Uterus (tissue), 4 donors: ENCODE results near the gene PTPN18. TPM values are rescaled to one million over a fixed set of nuclear protein-coding genes. Genes with fewer than 3 reads are reported as not detected.

Experiments used
- DNase-seq, 2 donors: peaks; one replicate each; pipeline ENCODE4 v3.0.0-alpha.2; 2019 to 2020
- H3K27ac ChIP-seq, 2 donors: fragments of 200-600 bp; sonication (generic); 1 replicate in 1 of 2; 2 replicates in 1 of 2; pipeline ENCODE4 v1.5.1; 2016 to 2018
- H3K27me3 ChIP-seq, 2 donors: fragments of 200-600 bp; sonication (generic); one replicate each; pipeline ENCODE4 v1.5.1; 2018 to 2019; ENCODE audit warnings: control low read depth in 1 of 2
- H3K36me3 ChIP-seq, 2 donors: fragments of 200-600 bp; sonication (generic); one replicate each; pipeline ENCODE4 v1.5.1; 2019; ENCODE audit warnings: control low read depth in 1 of 2
- H3K4me1 ChIP-seq, 2 donors: fragments of 200-600 bp; sonication (generic); one replicate each; pipeline ENCODE4 v1.5.1; 2018 to 2019; ENCODE audit warnings: control low read depth in 1 of 2
- H3K4me3 ChIP-seq, 2 donors: fragments of 200-600 bp; sonication (generic); 1 replicate in 1 of 2; 2 replicates in 1 of 2; pipeline ENCODE4 v1.5.1; 2018 to 2019; ENCODE audit warnings: mild to moderate bottlenecking in 1 of 2
- H3K9me3 ChIP-seq, 2 donors: fragments of 200-600 bp; sonication (generic); one replicate each; pipeline ENCODE4 v1.5.1; 2019; ENCODE audit warnings: control low read depth in 1 of 2
- POLR2A ChIP-seq, 2 donors: fragments of 450-650 bp; IDR thresholded peaks; one replicate each; pipeline ENCODE4 v1.6.1; 2016; ENCODE audit warnings: antibody characterized with exemption in 2 of 2, mild to moderate bottlenecking in 1 of 2, moderate library complexity in 1 of 2
- intact Hi-C: fragments of 100-400 bp; cut with DNase I; formaldehyde crosslinking; loops from one replicate; pipeline ENCODE4 v1.15.1; 2023; ENCODE audit warnings: low total_unique reads
- total RNA-seq, 4 donors: library from RNA; depleted of rRNA in 3 of 4; stranded (reverse); fragments of >200 nt in 3 of 4; gene quantifications; one replicate each; pipeline versions ENCODE4 v1.1.0 to v1.2.4, GENCODE V29; 2014 to 2023
- TF ChIP-seq, protein P1 (sequence below), 4 experiments: fragments of 200-600 bp in 2 of 4; fragments of 450-650 bp in 2 of 4; sonication (generic) in 2 of 4; IDR thresholded peaks; one replicate each; pipeline ENCODE4 v1.5.1; 2016 to 2019; ENCODE audit warnings: antibody characterized with exemption in 4 of 4, mild to moderate bottlenecking in 2 of 4, moderate library complexity in 1 of 4
- donor health status: DM: yes; HTN: yes; CAD: no.

PTPN18 gene
- total RNA-seq, 4 donors from 2014 or later = 29.6 to 65.6 (median 46.3) TPM

DNA sequence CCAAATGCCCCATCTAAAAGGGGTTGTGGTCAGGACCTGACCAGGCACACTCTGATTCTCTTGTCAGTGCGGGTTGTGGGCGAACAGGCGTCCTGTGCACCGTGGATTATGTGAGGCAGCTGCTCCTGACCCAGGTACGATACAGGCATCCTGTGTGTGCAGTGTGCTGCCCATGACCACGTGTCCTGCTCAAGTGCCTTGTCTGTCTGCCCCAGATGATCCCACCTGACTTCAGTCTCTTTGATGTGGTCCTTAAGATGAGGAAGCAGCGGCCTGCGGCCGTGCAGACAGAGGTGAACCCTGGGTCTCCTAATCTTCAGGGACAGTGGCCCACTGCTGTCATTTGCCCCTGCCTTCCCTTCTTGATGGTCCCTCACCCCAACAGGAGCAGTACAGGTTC is 14.6 kb downstream of the PTPN18 start:
- intact Hi-C loops = no loop called here
- no peak overlapping the region for H3K27ac ChIP-seq
- DNase-seq = no peak

DNA sequence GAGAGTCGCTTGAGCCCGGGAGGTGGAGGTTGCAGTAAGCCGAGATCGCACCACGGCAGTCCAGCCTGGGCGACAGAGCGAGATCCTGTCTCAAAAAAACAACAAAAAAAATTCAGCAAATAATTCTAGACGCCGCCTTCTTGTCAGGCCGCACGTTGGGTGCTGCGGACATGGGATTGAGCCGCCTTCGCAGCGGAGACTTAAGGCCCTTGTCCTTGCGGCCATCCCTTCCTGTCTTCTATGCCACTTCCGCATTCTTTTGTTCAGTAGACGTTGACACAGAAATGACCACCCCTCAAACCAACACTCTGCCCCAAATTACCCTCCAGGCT is 15.8 kb downstream of the PTPN18 start:
- Histone ChIP-seq H3K36me3 (no peaks in the 10 kb centered on the region), H3K9me3 (no peaks in the 10 kb centered on the region), H3K4me1 (peaks cover 5 to 19% of the 10 kb centered on the region in 2 donors), H3K27ac (peak overlapping the region; percentile 79 to 87), H3K4me3 (peak overlapping the region; percentile 72 to 81), H3K27me3 (no peaks in the 10 kb centered on the region)
- intact Hi-C loops = no loop called here
- DNase-seq = peak in 1 of 2 donors; percentile 32
- TF ChIP-seq, protein P1, sequence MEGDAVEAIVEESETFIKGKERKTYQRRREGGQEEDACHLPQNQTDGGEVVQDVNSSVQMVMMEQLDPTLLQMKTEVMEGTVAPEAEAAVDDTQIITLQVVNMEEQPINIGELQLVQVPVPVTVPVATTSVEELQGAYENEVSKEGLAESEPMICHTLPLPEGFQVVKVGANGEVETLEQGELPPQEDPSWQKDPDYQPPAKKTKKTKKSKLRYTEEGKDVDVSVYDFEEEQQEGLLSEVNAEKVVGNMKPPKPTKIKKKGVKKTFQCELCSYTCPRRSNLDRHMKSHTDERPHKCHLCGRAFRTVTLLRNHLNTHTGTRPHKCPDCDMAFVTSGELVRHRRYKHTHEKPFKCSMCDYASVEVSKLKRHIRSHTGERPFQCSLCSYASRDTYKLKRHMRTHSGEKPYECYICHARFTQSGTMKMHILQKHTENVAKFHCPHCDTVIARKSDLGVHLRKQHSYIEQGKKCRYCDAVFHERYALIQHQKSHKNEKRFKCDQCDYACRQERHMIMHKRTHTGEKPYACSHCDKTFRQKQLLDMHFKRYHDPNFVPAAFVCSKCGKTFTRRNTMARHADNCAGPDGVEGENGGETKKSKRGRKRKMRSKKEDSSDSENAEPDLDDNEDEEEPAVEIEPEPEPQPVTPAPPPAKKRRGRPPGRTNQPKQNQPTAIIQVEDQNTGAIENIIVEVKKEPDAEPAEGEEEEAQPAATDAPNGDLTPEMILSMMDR (IDR thresholded peaks at IDR 0.05) = no peak
- no peak for TF ChIP-seq POLR2A (IDR thresholded peaks at IDR 0.05)

More for the DNA sequence above, 14.6 kb downstream of the PTPN18 start:
- no peak for TF ChIP-seq POLR2A (IDR thresholded peaks at IDR 0.05)
- TF ChIP-seq, protein P1 (IDR thresholded peaks at IDR 0.05) = no peak
- H3K36me3 ChIP-seq = no peaks in the 10 kb centered on the region
- no peaks in the 10 kb centered on the region for H3K27me3 ChIP-seq
- no peaks in the 10 kb centered on the region for H3K9me3 ChIP-seq
- peaks cover 5 to 19% of the 10 kb centered on the region in 2 donors for H3K4me1 ChIP-seq
- H3K4me3 ChIP-seq = no peak overlapping the region

DNA sequence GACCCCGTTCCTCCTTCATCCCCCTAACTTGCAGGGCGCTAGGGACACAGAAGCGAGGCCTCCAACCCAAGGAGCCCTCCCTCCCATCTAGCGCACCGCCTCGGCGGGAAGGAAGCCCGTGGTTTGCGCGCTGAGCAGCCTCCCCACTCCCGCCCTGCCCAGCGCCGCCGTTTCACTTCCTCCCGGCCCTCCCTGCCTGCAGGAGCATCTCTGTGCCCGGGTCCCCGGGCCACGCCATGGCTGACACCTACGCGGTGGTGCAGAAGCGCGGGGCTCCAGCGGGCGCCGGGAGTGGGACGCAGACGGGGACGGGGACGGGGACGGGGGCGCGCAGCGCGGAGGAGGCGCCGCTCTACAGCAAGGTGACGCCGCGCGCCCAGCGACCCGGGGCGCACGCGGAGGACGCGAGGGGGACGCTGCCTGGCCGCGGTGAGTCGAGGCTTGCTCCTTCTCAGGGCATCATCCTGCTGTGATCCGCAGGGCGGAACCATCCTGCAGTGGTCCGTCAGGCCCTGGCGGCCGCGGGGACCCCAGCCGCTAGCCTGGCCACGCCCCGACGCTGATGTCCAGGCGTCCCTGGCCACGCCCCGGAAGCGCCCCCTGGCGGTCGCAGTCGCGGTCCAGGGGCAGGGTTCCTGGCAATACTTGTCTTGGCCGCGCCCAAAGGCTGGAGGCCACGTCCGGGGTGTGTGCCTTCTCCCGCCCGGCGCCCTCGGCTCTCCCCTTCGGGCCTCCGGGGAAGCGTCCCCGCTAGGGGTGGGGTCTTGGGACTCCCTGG is 16.4 kb downstream of the PTPN18 start:
- H3K4me1 ChIP-seq = peaks cover 5 to 19% of the 10 kb centered on the region in 2 donors

DNA sequence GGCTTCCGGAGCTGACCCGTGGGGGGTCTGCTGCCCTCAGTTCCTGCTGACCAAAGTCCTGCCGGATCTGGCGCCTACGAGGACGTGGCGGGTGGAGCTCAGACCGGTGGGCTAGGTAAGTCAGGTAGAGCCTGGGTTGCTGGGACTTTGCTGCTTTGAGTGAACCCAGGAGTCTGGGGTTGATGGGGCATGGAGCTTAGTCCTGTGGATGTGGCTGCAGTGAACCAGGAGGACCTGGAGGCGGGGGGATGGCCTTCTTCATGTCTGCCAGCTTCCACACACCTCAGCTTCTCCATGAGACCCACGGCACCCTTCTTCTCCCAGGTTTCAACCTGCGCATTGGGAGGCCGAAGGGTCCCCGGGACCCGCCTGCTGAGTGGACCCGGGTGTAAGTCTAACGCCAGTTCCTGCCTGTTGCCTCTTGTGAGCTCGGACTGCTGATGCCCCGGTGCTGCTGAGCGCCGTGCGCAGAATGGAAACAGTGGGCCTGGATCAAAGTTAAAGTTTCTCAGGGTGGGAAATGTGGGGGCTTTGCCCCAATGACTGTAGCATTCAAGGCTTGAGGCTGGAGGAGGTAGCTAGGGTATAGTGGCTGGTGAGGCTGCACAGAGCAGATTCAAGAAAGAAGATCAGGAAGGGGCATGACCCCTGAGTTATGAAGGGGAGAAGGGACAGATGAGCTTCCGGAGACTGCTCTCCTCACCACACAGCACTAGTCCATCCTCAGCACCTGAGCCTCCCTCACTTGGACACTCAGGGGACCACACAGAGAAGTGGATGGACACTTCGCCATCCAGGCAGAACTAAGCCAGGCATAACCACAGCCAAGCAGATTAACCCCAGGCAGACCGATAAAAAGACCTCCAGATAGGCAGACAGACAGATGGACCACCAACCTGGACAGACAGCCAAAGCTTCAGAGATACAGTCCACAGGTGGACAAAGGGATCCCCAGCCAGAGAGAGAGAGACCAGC is 17.3 kb downstream of the PTPN18 start:
- Histone ChIP-seq H3K4me1 (peaks cover 5 to 19% of the 10 kb centered on the region in 2 donors), H3K36me3 (no peaks in the 10 kb centered on the region), H3K27ac (peak overlapping the region; percentile 79 to 87), H3K27me3 (no peaks in the 10 kb centered on the region), H3K9me3 (no peaks in the 10 kb centered on the region), H3K4me3 (peak overlapping the region; percentile 72 to 81)
- TF ChIP-seq, protein P1 (IDR thresholded peaks at IDR 0.05) = no peak
- no peak for TF ChIP-seq POLR2A (IDR thresholded peaks at IDR 0.05)
- DNase-seq = no peak
- intact Hi-C loops = no loop called here

More for the DNA sequence above, 16.4 kb downstream of the PTPN18 start:
- Histone ChIP-seq H3K36me3 (no peaks in the 10 kb centered on the region), H3K4me3 (peak overlapping the region; percentile 72 to 81), H3K9me3 (no peaks in the 10 kb centered on the region), H3K27me3 (no peaks in the 10 kb centered on the region), H3K27ac (peak overlapping the region; percentile 79 to 87)
- intact Hi-C loops = no loop called here
- peak; percentile 43 to 77 for TF ChIP-seq POLR2A (IDR thresholded peaks at IDR 0.05)
- TF ChIP-seq, protein P1 (IDR thresholded peaks at IDR 0.05) = peak; percentile 79 to 95 (median 86)
- peak; percentile 87 to 93 for DNase-seq
